Measurements from ENCODE around the gene VMP1.
"Not testable (repeated sequence)": the region's sequence is repeated elsewhere in the genome, so short reads cannot be mapped to it uniquely, and the experiment has no call there.

The VMP1 gene

DNA sequence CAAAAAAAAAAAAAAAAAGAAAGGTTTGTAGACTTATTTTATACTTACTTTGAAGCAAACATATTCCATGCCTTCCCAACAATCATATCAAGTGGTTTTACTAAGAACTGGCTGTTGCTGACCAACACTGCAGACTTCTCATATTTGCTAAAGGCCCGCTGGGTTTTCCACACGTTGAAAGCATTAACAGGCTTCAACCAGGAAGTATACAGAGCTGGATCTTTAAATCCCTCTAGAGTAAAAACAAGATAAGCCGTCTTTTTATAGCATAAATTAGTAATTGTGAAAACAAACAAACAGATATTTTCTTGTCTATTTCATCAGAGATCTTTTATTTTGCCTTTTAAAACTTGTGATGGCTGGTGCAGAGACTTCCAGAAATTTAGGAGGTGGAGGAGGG, 156.2 kb downstream of the VMP1 start:
- no peaks in the 10 kb centered on the region for H4K20me1 ChIP-seq (ENCODE audit: insufficient read depth, low read length)
- ATAC-seq (ENCODE audit: insufficient read depth, low read depth) (no peak), DNase-seq (no peak)
- no peak overlapping the region for H3K27ac ChIP-seq (ENCODE audit: low read length)
- no peak overlapping the region for H2AFZ ChIP-seq (ENCODE audit: low read depth, low read length)
- no peak overlapping the region for H3K4me2 ChIP-seq (ENCODE audit: insufficient read depth, low read length)
- no peaks in the 10 kb centered on the region for H3K9me3 ChIP-seq (ENCODE audit: insufficient read depth, low read length, severe bottlenecking)
- no peaks in the 10 kb centered on the region for H3K4me1 ChIP-seq (ENCODE audit: insufficient read depth, low read length)
- no peaks in the 10 kb centered on the region for H3K79me2 ChIP-seq (ENCODE audit: insufficient read depth, low read length)
- TF ChIP-seq, protein P1, sequence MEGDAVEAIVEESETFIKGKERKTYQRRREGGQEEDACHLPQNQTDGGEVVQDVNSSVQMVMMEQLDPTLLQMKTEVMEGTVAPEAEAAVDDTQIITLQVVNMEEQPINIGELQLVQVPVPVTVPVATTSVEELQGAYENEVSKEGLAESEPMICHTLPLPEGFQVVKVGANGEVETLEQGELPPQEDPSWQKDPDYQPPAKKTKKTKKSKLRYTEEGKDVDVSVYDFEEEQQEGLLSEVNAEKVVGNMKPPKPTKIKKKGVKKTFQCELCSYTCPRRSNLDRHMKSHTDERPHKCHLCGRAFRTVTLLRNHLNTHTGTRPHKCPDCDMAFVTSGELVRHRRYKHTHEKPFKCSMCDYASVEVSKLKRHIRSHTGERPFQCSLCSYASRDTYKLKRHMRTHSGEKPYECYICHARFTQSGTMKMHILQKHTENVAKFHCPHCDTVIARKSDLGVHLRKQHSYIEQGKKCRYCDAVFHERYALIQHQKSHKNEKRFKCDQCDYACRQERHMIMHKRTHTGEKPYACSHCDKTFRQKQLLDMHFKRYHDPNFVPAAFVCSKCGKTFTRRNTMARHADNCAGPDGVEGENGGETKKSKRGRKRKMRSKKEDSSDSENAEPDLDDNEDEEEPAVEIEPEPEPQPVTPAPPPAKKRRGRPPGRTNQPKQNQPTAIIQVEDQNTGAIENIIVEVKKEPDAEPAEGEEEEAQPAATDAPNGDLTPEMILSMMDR (IDR thresholded peaks at IDR 0.05; ENCODE audit: borderline replicate concordance, extremely low read depth, low read length, poor library complexity, severe bottlenecking): no peak
- no peak for TF ChIP-seq EZH2 (IDR thresholded peaks at IDR 0.05; ENCODE audit: borderline replicate concordance, low read depth, low read length, severe bottlenecking)
- peaks cover 36% of the 10 kb centered on the region for H3K36me3 ChIP-seq (ENCODE audit: insufficient read depth, low read length)
- no peak overlapping the region for H3K4me3 ChIP-seq (ENCODE audit: low read depth in 1 of 2, low read length in 2 of 2)
- H3K27me3 ChIP-seq (ENCODE audit: insufficient read depth, low read length, poor library complexity): no peaks in the 10 kb centered on the region
- no peak overlapping the region for H3K9ac ChIP-seq (ENCODE audit: low read depth, low read length)

DNA sequence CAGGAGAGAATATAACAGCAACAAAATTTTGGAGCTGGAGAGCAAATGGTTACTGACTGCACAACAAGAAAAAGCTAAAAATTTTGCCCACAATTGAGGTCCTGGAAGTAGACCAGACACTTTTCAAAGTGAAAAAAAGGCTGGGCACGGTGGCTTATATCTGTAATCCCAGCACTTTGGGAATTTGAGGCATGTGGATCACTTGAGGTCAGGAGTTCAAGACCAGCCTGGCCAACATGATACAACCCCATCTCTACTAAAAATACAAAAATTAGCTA, 162.4 kb downstream of the VMP1 start:
- peaks cover 30% of the 10 kb centered on the region for H3K36me3 ChIP-seq (ENCODE audit: insufficient read depth, low read length)
- TF ChIP-seq, protein P1 (IDR thresholded peaks at IDR 0.05; ENCODE audit: borderline replicate concordance, extremely low read depth, low read length, poor library complexity, severe bottlenecking): no peak
- TF ChIP-seq EZH2 (IDR thresholded peaks at IDR 0.05; ENCODE audit: borderline replicate concordance, low read depth, low read length, severe bottlenecking): no peak

DNA sequence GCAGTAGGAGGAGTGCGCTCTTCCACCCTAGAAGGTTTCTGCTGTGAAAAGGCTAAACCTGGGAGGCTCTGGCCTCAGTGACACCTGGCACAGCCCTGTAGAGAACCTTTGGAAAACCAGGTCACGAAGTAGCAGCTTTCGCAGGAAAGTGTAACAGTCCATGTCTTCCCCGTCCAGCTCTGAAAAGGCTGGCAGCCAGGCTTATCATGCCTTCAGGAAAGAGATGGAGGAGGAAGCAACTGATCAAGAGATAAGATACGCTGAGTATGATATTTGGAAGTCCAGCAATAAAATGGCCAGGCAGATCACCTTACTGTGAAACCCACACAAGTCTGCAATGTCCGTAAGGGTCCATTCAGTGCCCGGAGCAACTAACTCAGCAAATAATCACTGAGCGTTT, 163.0 kb downstream of the VMP1 start:
- no peak for DNase-seq
- Histone ChIP-seq H4K20me1 (ENCODE audit: insufficient read depth, low read length) (no peaks in the 10 kb centered on the region), H3K4me3 (ENCODE audit: low read depth in 1 of 2, low read length in 2 of 2) (no peak overlapping the region), H3K4me2 (ENCODE audit: insufficient read depth, low read length) (no peak overlapping the region), H3K27me3 (ENCODE audit: insufficient read depth, low read length, poor library complexity) (no peaks in the 10 kb centered on the region), H3K36me3 (ENCODE audit: insufficient read depth, low read length) (peaks cover 31% of the 10 kb centered on the region; the same call in 1 of the 2 replicates), H2AFZ (ENCODE audit: low read depth, low read length) (no peak overlapping the region), H3K4me1 (ENCODE audit: insufficient read depth, low read length) (no peaks in the 10 kb centered on the region), H3K27ac (ENCODE audit: low read length) (no peak overlapping the region), H3K9me3 (ENCODE audit: insufficient read depth, low read length, severe bottlenecking) (no peaks in the 10 kb centered on the region), H3K9ac (ENCODE audit: low read depth, low read length) (no peak overlapping the region), H3K79me2 (ENCODE audit: insufficient read depth, low read length) (no peaks in the 10 kb centered on the region)
- ATAC-seq (ENCODE audit: insufficient read depth, low read depth): no peak
- TF ChIP-seq EZH2 (IDR thresholded peaks at IDR 0.05; ENCODE audit: borderline replicate concordance, low read depth, low read length, severe bottlenecking): no peak
- TF ChIP-seq, protein P1 (IDR thresholded peaks at IDR 0.05; ENCODE audit: borderline replicate concordance, extremely low read depth, low read length, poor library complexity, severe bottlenecking): no peak

More for the DNA sequence above, 162.4 kb downstream of the VMP1 start:
- no peak for DNase-seq
- H2AFZ ChIP-seq (ENCODE audit: low read depth, low read length): no peak overlapping the region
- H3K9me3 ChIP-seq (ENCODE audit: insufficient read depth, low read length, severe bottlenecking): no peaks in the 10 kb centered on the region
- H3K9ac ChIP-seq (ENCODE audit: low read depth, low read length): no peak overlapping the region
- no peak for ATAC-seq (ENCODE audit: insufficient read depth, low read depth)
- H3K4me3 ChIP-seq (ENCODE audit: low read depth in 1 of 2, low read length in 2 of 2): no peak overlapping the region
- no peaks in the 10 kb centered on the region for H3K4me1 ChIP-seq (ENCODE audit: insufficient read depth, low read length)
- no peaks in the 10 kb centered on the region for H3K27me3 ChIP-seq (ENCODE audit: insufficient read depth, low read length, poor library complexity)
- H3K27ac ChIP-seq (ENCODE audit: low read length): no peak overlapping the region
- H3K4me2 ChIP-seq (ENCODE audit: insufficient read depth, low read length): no peak overlapping the region
- H3K79me2 ChIP-seq (ENCODE audit: insufficient read depth, low read length): no peaks in the 10 kb centered on the region
- no peaks in the 10 kb centered on the region for H4K20me1 ChIP-seq (ENCODE audit: insufficient read depth, low read length)

DNA sequence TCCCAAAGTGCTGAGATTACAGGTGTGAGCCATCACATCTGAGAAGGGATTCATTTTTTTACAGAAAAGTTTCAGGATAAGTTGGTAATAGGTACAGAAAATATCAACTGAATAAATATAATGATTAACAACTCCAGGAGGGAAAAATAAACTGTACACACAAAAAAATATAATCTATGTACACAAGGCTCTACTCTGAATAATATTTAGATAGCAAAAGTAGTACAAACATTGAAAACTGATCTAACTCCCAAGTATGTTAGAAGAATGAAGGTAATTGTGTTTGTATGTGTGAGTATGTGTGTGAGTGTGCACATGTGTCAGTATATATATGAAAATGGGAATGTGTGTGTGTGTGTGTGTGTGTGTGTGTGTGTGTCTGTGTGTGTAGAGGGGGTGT, 164.9 kb downstream of the VMP1 start:
- ATAC-seq (ENCODE audit: insufficient read depth, low read depth) (no peak), DNase-seq (no peak)
- no peak overlapping the region for H3K27ac ChIP-seq (ENCODE audit: low read length)
- H3K79me2 ChIP-seq (ENCODE audit: insufficient read depth, low read length): no peaks in the 10 kb centered on the region
- H4K20me1 ChIP-seq (ENCODE audit: insufficient read depth, low read length): no peaks in the 10 kb centered on the region
- no peaks in the 10 kb centered on the region for H3K27me3 ChIP-seq (ENCODE audit: insufficient read depth, low read length, poor library complexity)
- no peak overlapping the region for H3K9ac ChIP-seq (ENCODE audit: low read depth, low read length)
- peaks cover 44% of the 10 kb centered on the region for H3K36me3 ChIP-seq (ENCODE audit: insufficient read depth, low read length)
- H3K9me3 ChIP-seq (ENCODE audit: insufficient read depth, low read length, severe bottlenecking): no peaks in the 10 kb centered on the region
- TF ChIP-seq, protein P1 (IDR thresholded peaks at IDR 0.05; ENCODE audit: borderline replicate concordance, extremely low read depth, low read length, poor library complexity, severe bottlenecking): no peak
- no peak for TF ChIP-seq EZH2 (IDR thresholded peaks at IDR 0.05; ENCODE audit: borderline replicate concordance, low read depth, low read length, severe bottlenecking)
- no peak overlapping the region for H3K4me3 ChIP-seq (ENCODE audit: low read depth in 1 of 2, low read length in 2 of 2)
- no peak overlapping the region for H2AFZ ChIP-seq (ENCODE audit: low read depth, low read length)
- no peak overlapping the region for H3K4me2 ChIP-seq (ENCODE audit: insufficient read depth, low read length)
- no peaks in the 10 kb centered on the region for H3K4me1 ChIP-seq (ENCODE audit: insufficient read depth, low read length)

DNA sequence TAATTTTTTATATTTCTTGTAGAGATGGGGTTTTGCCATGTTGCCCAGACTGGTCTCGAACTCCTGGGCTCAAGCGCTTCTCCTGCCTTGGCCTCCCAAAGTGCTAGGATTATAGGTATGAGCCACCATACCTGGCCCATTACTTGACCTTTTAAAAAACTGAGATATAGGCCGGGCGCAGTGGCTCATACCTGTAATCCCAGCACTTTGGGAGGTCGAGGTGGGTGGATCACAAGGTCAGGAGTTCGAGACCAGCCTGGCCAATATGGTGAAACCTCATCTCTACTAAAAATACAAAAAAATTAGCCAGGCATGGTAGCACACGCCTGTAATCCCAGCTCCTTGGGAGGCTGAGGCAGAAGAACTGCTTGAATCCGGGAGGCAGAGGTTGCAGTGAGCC, 166.0 kb downstream of the VMP1 start:
- not testable (repeated sequence) for ATAC-seq (ENCODE audit: insufficient read depth, low read depth); H4K20me1 ChIP-seq (ENCODE audit: insufficient read depth, low read length); H3K27me3 ChIP-seq (ENCODE audit: insufficient read depth, low read length, poor library complexity); H3K9me3 ChIP-seq (ENCODE audit: insufficient read depth, low read length, severe bottlenecking); H3K4me2 ChIP-seq (ENCODE audit: insufficient read depth, low read length); H3K4me3 ChIP-seq (ENCODE audit: low read depth in 1 of 2, low read length in 2 of 2); DNase-seq; H3K4me1 ChIP-seq (ENCODE audit: insufficient read depth, low read length); H3K9ac ChIP-seq (ENCODE audit: low read depth, low read length); H3K79me2 ChIP-seq (ENCODE audit: insufficient read depth, low read length); H3K27ac ChIP-seq (ENCODE audit: low read length); H2AFZ ChIP-seq (ENCODE audit: low read depth, low read length)
- H3K36me3 ChIP-seq (ENCODE audit: insufficient read depth, low read length): peaks cover 45% of the 10 kb centered on the region
